HG03469 (cell line): ENCODE measurements around the gene HMX2.

Experiments
- ATAC-seq: cut with Tn5 transposase; IDR thresholded peaks from one replicate; pipeline ENCODE4 v1.9.1; 2021; ENCODE audit warnings: mild to moderate bottlenecking, moderate library complexity, moderate number of reproducible peaks; ENCODE audit not compliant: unreplicated experiment

Gene HMX2

GRCh38 chr10:123147635-123148413 lies at the start of gene HMX2:
TSS of gene HMX2 (plus strand) at chr10:123148136. CDS start at chr10:123148379, 243 bp downstream.
- no peak for ATAC-seq

- no peak for ATAC-seq
Measured at GRCh38 chr10:123100030-123100762, 47.7 kb upstream of the HMX2 start.

- ATAC-seq = no peak
Measured at GRCh38 chr10:123101872-123102271, 46.1 kb upstream of the HMX2 start.

GRCh38 chr10:123102673-123103072 lies 45.3 kb upstream of the HMX2 start:
- ATAC-seq = no peak

GRCh38 chr10:123103944-123104343 lies 44.0 kb upstream of the HMX2 start:
- no peak for ATAC-seq

- no peak for ATAC-seq
Measured at GRCh38 chr10:123109466-123109865, 38.5 kb upstream of the HMX2 start.

- no peak for ATAC-seq
Measured at GRCh38 chr10:123117644-123118417, 30.1 kb upstream of the HMX2 start.

- no peak for ATAC-seq
Measured at GRCh38 chr10:123119081-123119480, 28.9 kb upstream of the HMX2 start.

GRCh38 chr10:123126246-123126645 lies 21.7 kb upstream of the HMX2 start:
- ATAC-seq = no peak

GRCh38 chr10:123129618-123130271 lies 18.2 kb upstream of the HMX2 start:
- no peak for ATAC-seq

- no peak for ATAC-seq
Measured at GRCh38 chr10:123132576-123133477, 15.1 kb upstream of the HMX2 start.

GRCh38 chr10:123133541-123134342 lies 14.2 kb upstream of the HMX2 start:
- no peak for ATAC-seq

- no peak for ATAC-seq
Measured at GRCh38 chr10:123134343-123134914, 13.5 kb upstream of the HMX2 start.

- ATAC-seq = no peak
Measured at GRCh38 chr10:123134915-123135414, 13.0 kb upstream of the HMX2 start.

- ATAC-seq = no peak
Measured at GRCh38 chr10:123135415-123136141, 12.4 kb upstream of the HMX2 start, which contains the start of gene HMX3. TSS of gene HMX3 (plus strand) at chr10:123135970. CDS start at chr10:123136051, 81 bp downstream.

- ATAC-seq = no peak
Measured at GRCh38 chr10:123136221-123136805, 11.6 kb upstream of the HMX2 start.
